Germinal center (tissue), 1 donor: ENCODE results near the gene PFN2.
"Not testable (repeated sequence)": the region's sequence is repeated elsewhere in the genome, so short reads cannot be mapped to it uniquely, and the experiment has no call there.

Experiments
- DNase-seq: peaks from one replicate; pipeline ENCODE4 v3.0.0; 2012; ENCODE audit warnings: mixed read lengths, low spot score

The PFN2 gene

DNA sequence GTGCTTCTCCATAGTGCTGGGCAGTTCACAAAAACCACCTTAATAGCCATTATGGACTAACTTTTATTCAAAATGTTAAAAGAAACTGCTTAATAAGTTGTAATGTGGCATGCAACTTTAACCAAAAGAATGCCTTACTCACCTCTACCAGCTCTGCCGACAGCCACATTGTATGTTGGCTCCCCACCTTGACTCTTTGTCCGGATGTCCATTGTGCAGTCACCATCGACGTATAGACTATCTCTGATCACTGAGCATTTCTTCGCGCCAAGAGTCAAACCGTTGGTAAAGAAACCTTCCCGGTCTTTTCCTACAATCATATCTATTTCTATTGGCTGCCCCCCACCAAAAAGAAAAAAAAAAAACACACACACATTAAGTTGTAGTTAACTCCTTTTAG is 2.5 kb downstream of the PFN2 start:
- no peak for DNase-seq

DNA sequence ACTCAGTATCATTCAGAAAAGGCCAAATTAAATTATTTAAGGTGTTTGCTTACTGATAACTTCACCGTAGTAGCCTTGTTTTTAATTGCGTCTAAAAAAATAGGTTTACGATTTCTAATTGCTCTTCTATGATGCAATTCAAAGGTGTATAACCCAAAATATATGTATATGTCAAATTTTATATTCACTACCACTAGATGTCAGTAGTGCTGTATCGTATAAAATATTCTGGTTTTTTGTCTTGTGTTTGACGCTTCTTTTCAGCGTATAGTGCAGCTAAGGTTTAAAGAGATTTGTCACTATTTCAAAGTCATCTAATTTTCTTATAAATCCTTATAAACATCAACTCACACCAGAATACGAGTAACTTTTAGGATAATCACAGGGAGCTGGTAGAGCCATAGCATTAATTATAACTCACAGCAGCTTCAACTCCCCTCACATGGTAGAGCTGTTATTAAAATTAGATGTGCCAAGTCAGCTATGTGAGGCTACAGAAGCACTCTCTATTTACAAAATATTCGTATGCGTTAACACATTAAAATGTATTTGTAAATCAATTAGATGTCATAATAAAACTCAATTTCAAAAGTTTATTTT is 3.5 kb downstream of the PFN2 start:
- peak; percentile 29 for DNase-seq

DNA sequence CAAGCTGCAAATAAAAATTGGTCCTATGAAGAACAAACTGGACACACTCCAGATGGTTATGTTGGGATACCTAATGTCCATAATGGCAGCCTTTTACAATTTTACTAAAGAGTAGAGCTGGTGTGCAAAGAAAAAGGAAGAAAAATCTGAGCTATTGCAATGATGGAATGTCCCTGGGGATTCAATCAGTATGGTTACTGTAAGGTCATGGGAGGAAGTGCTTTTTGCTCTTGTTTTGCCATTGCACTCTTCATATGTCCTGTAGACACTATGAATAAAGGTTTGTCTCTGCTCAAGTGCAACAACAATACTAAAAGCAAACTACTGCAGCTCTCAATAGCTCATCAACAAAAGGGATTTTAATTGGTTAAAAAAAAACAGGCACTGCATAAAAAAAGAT is 5.4 kb downstream of the PFN2 start:
- peak; percentile 5 for DNase-seq

DNA sequence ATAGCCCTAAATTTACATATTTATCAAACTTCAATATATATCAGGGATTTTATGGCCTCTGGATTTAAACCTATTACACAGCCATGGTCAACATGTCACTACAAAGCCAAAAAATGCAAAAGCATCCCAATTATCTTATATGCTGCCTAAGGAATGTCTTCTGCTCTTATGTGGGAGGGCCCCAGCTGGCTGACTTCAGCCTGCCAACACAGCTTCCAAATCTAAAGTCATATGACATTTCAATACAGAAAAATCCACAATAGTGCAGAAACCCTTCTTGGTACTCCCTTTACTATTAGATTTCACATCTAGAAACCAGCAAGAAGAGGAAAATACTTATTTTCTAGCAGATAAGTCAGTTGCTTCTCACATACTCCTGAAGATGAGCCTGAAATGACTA is 6.4 kb downstream of the PFN2 start:
- no peak for DNase-seq

DNA sequence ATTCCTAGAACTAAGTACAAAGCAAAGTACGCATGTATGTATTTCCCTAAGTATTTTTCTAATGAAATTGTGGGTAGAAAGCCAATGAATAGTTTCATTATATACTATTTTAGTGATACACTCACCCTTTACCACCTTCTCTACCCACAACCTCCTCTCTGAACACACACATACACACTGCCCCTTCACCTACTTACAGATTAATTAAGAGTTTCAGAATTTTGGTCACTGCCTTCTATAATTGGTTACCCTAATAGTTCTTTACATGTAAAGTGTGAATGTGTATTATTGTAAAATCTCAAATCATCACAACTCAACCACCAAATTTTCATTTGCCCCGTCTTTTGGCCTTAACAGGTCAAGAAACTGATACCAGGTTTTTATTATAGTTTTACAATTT is 7.2 kb downstream of the PFN2 start:
- no peak for DNase-seq

DNA sequence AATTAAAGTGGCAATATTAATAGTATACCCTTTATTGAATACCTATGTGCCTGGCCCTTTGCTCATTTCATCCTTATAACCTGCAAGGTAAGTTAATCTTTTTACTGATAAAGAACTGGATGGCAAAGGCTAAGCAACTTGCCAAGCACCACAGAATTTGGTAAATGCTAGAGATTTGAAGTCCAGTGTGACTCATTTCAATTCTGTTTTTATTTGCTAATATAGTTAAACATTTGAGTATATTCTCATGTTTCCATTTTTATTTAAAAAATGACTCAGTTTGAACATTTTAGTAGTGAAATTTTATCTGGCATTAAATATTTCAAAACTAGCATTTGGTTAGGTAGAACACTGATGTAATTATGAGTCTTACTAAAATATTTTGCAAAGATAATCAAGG is 11.3 kb downstream of the PFN2 start:
- DNase-seq = no peak

DNA sequence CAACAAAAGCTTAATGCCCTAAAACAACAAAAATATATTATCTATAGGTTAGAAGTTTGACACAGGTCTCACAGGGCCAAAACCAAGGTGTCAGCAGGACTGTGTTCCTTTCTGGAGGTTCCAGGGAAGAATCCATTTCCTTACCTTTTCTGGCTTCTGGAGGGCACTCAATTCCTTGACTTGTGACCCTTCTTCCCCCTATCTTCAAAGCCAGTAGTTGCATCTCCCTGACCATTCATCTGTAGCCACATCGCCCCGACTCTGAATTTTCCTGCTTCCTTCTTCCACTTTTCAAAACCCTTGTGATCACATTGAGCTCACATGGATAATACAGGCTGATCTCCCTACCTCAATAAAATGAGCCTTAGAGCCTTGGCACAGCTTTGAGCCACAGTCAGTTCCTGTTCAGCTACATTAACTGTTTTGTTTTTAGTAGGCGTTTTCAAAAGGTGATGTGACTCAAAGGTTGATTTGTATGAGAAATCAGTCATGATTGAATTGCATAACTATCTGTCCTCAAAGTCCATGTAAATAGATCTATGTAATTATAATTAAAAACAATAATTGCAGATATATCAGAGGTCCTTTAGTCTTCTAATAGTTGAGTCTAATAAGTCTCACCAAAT is 12.4 kb downstream of the PFN2 start:
- DNase-seq = no peak

DNA sequence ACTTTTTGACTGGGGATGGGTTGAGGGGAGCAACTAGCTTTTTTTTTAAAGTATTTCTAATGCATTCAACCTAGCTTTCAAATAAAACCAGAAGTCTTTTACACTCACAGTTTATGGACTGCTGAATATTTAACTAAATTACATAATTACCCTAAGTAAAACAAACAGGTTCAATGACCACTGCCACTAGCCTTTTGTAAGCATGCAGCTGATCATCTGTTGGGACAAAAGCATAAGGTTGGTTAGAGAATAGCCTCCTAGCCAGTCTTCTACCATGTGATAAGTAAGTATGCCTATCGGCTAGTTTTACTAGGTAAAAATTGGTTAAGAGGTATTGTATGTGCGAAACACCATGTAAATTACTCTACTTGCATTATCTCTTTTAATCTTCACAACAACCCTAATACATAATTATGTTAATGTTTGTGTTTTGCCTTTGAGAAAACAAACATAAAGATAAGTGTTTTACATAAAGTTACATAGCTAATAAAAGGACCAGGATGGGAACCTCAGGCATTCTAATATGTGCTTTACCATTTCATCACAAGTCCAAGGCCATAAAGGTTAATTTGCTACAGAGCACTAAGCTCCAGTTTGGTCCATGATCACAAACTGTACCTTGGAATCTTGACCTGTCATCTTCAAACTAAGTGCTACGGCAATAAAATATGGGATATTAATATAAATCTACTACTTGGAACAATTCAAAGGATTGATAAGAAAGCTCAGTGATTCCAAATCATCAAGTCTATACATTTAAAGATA is 13.2 kb downstream of the PFN2 start:
- DNase-seq = no peak

DNA sequence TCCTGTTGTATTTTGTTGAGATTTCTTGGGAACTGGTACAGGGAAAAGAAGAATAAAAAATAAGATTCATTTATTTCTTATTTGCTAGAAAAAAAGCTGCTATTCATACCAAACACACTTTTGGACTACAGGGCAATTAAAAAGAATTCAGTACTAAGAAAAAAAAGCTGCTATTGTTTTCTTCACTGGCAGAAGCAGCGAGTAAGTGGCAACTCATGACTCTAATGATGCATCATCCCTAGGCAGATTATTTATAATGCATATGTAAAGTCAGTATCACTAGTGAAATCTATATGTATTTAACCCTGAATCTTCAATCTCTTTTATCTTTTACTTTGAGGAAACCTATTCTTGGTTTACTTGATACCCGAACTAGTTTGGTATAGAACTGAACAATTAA is 15.2 kb downstream of the PFN2 start:
- DNase-seq = no peak

DNA sequence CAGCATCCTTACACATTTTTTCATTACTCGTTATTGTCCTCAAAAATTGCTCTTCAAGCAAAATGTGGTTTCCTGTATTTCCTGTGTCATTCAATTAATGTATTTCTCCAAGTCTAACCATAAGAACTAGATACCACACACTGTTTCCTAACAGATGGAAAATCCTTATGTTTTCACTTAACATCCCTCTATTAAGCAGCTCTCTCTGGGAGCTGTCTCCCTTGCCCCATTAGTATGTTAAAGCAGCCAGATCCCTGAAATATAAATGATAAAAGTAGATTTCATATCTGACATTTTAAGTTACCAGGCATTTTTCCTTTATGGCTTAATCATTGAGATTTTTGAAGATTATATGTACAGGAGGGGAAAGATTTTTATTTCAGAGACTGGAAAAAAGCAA is 15.9 kb downstream of the PFN2 start:
- no peak for DNase-seq

DNA sequence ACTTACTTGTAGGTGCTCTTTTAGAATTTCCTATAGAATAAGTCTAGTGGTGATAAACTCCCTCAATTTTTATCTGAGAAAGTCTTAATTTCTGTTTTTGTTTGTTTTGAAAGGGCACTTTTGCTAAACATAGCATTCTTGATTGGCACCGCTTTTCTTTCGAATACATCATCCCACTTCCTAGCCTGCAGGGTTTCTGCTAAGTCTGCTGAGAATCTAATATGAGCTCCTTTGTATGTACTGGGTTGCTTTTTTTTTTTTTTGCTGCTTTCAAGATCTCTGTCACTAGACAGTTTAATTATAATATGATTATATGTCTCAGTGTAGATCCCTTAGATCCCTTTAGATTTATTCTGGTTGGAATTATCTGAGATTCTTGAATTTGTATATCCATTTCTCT is 21.5 kb downstream of the PFN2 start:
- DNase-seq = no peak

DNA sequence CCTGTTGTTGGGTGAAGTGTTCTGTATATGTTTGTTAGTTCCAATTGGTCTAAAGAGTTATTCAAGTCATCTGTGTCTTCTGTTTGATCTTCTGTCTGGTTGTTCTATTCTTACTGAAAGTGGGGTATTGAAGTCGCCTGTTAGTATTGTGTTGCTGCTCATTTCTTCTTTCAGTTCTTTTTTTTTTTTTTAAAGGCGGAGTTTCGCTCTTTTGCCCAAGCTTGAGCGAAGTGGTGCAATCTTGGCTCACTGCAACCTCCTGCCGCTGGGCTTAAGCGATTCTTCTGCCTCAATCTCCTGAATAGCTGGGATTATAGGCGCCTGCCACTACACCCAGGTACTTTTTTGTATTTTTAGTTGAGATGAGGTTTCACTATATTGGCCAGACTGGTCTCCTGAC is 23.5 kb downstream of the PFN2 start:
- no peak for DNase-seq

DNA sequence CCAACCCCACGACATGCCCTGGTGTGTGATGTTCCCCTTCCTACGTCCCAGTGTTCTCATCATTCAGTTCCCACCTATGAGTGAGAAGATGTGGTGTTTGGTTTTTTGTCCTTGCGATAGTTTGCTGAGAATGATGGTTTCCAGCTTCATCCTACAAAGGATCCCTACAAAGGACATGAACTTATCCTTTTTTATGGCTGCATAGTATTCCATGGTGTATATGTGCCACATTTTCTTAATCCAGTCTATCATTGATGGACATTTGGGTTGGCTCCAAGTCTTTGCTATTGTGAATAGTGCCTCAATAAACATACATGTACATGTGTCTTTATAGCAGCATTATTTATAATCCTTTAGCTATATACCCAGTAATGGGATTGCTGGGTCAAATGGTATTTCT is 26.7 kb downstream of the PFN2 start:
- DNase-seq = not testable (repeated sequence)

DNA sequence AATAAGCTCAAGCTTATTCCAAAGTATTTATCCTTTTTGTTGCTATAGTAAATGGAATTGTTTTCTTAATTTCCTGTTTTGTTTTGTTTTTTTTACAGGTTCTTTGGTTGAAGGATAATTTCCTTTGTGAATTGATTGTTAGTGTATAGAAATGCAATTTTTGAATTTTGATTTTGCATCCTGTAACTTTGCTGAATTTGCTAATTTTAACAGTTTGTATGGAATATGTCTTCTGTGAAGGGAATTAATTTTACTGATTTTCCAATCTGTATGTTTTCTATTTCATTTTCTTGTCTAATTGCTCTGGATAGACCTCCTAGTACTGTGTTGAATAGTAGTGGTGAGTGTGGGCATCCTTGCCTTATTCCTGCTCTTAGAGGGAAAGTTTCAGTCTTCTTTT is 28.3 kb downstream of the PFN2 start:
- DNase-seq = no peak

DNA sequence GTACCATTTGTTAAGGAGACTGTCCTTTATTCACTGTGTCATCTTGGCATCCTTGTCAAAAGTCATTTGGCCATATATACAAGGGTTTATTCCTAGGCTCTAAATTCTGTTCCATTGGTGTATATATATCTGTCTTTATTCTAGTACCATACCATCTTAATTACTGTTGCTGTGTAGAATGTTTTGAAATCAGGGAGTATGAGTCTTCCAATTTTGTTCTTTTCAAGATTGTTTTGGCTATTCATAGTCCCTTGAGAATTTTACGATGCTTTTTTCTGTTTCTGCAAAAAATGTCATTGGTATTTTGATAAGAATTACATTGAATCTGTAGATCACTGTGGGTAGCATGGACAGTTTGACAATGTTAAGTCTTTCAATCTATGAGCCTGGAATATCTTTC is 28.7 kb downstream of the PFN2 start:
- no peak for DNase-seq

DNA sequence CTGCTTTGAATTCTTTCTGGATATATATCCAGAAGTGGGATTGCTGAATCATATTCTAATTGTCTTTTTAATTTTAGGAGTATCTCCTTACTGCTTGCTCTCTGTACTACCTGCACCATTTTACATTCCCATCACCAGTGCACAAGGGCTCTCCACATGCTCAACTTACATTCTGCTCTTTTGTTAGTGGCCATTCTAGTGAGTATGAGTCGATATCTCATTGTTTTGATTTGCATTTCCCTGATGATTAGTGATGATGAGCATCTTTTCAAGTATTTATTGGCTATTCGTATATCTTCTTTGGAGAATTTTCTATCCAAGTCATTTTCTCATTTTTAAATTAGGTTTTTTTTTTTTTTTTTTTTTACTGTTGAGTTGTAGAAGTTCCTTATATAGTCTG is 29.5 kb downstream of the PFN2 start:
- DNase-seq = no peak

DNA sequence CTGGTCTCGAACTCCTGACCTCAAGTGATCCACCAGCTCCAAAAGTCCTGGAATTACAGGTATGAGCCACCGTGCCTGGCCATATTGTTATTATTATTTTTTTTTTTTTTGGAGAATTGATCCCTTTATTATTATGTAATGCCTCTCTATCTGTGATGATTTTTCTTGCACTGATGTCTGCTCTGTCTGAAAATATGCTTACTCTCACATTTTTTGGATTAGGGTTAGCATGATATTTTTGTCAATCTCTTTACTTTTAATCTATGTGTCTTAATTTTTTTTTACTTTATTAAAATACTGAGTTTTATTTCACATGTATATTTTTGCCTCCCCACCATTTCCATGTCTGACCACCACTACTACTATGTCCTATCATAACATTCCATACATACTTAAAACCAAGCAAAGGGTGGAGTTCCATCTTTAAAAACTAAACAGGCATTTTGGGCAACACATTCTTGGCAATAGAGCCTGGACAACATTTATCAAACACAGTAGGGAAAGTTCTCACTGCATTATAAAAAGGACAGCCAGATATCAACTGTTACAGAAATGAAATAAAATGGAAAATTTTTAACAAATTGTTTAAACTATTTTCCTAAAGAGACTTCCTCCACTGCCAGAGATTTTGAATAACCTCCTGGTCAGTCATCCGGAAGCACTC is 32.2 kb downstream of the PFN2 start:
- not testable (repeated sequence) for DNase-seq

DNA sequence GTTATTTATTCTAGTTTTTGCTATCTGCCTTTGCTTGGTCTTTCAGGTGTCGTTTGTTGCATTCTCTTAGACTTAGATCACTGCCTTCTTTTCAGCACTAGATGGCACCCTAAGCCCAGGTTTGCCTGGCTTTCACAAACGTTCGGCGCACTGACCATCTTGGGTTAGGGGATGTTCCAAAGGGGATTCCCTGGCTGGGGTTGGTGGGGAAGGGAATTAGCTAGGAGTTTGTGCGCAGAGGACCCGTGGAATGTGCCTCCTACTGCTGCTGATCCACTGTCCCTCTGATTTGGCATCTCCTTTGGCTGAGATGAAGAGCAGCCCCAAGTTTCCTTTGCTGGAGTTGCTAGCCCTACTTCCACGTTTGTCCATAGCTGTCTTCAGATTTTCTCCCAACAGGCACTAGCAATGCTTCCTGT is 33.9 kb downstream of the PFN2 start:
- peak; percentile 30 for DNase-seq

DNA sequence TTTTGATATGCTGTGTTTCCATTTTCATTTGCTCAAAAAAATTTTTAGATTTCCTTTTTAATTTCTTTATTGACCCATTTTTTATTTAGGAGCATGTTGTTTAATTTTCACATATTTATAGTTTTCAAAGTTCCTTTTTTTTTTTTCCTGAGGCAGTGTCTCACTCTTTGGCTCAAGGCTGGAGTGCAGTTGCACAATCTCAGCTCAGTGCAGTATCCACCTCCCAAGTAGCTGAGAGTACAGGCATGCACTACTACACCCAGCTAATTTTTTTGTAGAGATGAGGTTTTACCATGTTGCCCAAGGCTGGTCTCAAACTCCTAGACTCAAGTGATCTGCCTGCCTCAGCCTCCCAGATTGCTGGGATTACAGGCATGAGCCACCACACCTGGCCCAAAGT is 36.2 kb downstream of the PFN2 start:
- no peak for DNase-seq

DNA sequence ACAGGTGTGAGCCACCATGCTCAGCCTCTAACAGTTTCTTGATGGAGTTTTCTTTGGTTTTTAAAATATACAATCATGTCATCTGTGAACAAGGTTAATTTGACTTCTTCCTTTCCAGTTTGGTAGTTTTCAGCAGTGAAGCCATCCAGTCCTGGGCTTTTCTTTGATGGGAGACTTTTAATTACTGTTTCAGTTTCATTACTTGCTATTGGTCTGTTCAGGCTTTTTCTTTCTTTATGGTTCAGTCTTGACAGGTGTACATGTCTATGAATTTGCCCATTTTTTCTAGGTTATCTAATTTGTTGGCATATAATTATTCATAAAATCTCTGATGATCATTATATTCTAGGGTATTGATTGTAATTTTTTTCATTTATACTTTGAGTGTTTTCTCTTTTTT is 36.8 kb downstream of the PFN2 start:
- DNase-seq = no peak

DNA sequence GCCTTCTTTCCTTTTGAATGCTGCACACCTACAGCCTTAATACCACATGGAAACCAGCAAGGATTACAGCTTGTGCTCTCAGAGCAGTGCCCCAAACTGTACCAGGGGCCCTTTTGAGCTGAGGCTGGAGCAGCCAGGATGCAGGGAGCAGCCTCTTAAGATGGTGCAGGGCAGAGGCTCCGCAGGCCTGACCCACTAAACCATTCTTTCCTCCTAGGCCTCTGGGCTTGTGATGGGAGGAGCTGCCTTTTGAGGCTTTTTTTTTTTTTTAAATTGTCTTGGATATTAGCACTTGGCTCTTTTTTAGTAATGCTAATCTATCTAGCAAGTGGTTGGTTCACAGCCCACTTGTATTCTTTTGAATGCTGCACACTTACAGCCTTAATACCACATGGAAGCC is 37.7 kb downstream of the PFN2 start:
- DNase-seq = no peak

DNA sequence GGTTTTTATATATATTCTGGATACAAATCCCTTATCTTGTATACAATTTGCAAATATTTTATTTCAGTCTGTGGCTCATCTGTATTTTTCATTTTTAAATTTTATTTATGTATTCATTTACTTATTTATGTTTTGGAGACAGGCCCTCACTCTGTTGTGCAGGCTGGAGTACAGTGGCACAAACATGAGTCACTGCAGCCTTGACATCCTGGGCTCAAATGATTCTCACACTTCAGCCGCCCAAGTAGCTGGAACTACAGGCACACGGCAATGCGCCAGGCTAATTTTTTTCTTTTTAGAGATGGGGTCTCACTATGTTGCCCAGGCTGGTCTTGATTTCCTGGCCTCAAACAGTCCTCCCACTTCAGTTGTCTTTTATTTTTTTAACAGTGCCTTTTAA is 50.6 kb downstream of the PFN2 start:
- DNase-seq = no peak

DNA sequence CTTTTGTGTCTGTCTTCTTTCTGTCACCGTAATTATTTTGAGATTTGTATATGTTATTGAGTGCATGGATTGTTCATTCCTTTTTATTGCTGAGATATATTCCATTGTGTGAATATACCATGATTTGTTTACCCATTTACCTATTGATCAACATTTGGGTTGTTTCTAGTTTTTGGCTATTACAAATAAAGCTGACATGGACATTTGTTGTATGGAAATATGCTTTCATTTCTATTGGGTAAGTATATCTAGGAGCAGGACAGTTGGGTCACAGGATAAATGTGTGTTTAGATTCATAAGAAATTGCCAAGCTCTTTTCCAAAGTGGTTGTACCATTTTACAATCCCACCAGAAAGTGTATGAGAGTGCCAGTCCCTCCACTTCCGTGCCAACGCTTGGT is 51.2 kb downstream of the PFN2 start:
- DNase-seq = no peak
